Loucy (cell line): ENCODE results near the gene FARS2.

Experiments used
- H2AFZ ChIP-seq: fragments of 200-600 bp; sonication (generic); 2 replicates; pipeline ENCODE4 v1.6.0; 2016; ENCODE audit warnings: antibody characterized with exemption, mild to moderate bottlenecking, low read length, moderate library complexity
- H3F3A ChIP-seq: fragments of 200-600 bp; 2 replicates; pipeline ENCODE4 v1.6.0; 2016; ENCODE audit warnings: antibody characterized with exemption, low read depth, mild to moderate bottlenecking
- H3K27me3 ChIP-seq: fragments of 200-600 bp; sonication (generic); 2 replicates; pipeline ENCODE4 v1.6.1; 2014; ENCODE audit warnings: low read length, mild to moderate bottlenecking; ENCODE audit not compliant: insufficient read depth, poor library complexity, severe bottlenecking
- H3K36me3 ChIP-seq: fragments of 200-600 bp; sonication (generic); 2 replicates; pipeline ENCODE4 v1.6.1; 2016; ENCODE audit warnings: low read length; ENCODE audit not compliant: insufficient read depth
- H3K4me1 ChIP-seq: fragments of 200-600 bp; sonication (generic); 2 replicates; pipeline ENCODE4 v1.5.1; 2014; ENCODE audit warnings: low read length, mild to moderate bottlenecking; ENCODE audit not compliant: insufficient read depth, poor library complexity, severe bottlenecking
- H3K4me2 ChIP-seq: fragments of 200-600 bp; sonication (generic); 2 replicates; pipeline ENCODE4 v1.6.0; 2014; ENCODE audit warnings: antibody characterized with exemption, low read length, low read depth, mild to moderate bottlenecking; ENCODE audit not compliant: poor library complexity, severe bottlenecking
- H3K4me3 ChIP-seq: fragments of 200-600 bp; sonication (generic); 2 replicates; pipeline ENCODE4 v1.5.1; 2014; ENCODE audit warnings: low read length, mild to moderate bottlenecking, mixed read lengths; ENCODE audit not compliant: poor library complexity, severe bottlenecking
- H3K79me2 ChIP-seq: fragments of 200-600 bp; sonication (generic); 2 replicates; pipeline ENCODE4 v1.6.1; 2014; ENCODE audit warnings: low read length; ENCODE audit not compliant: insufficient read depth
- H3K9ac ChIP-seq: fragments of 200-600 bp; sonication (generic); 2 replicates; pipeline ENCODE4 v1.6.0; 2014; ENCODE audit warnings: mild to moderate bottlenecking, low read depth, low read length, moderate library complexity; ENCODE audit not compliant: poor library complexity, severe bottlenecking
- H3K9me2 ChIP-seq: fragments of 200-600 bp; sonication (generic); replicated peaks from 2 replicates; pipeline ENCODE4 v1.6.1; 2016; ENCODE audit warnings: low read depth, low read length, mixed read lengths
- H3K9me3 ChIP-seq: fragments of 200-600 bp; sonication (generic); 2 replicates; pipeline ENCODE4 v1.6.1; 2014; ENCODE audit warnings: mild to moderate bottlenecking, antibody characterized with exemption, low read length, low read depth; ENCODE audit not compliant: insufficient read depth
- H4K20me1 ChIP-seq: fragments of 200-600 bp; sonication (generic); 2 replicates; pipeline ENCODE4 v1.6.0; 2014; ENCODE audit warnings: antibody characterized with exemption, low read length, mild to moderate bottlenecking; ENCODE audit not compliant: insufficient read depth, poor library complexity, severe bottlenecking
- CTCF ChIP-seq: fragments of 200-600 bp; sonication (generic); conservative IDR thresholded peaks from 2 replicates; pipeline ENCODE4 v1.5.1; 2014; ENCODE audit warnings: mild to moderate bottlenecking, antibody characterized with exemption, low read length
- EZH2phosphoT487 ChIP-seq: fragments of 200-600 bp; IDR thresholded peaks from 2 replicates; pipeline ENCODE4 v1.6.1; 2018; ENCODE audit warnings: antibody characterized with exemption, mild to moderate bottlenecking, moderate library complexity, borderline replicate concordance

The FARS2 gene

GRCh38 chr6:5219011-5219691 is 42.2 kb upstream of the FARS2 start:
- H3F3A ChIP-seq: no peaks in the 10 kb centered on the region
- no peaks in the 10 kb centered on the region for H4K20me1 ChIP-seq
- no peaks in the 10 kb centered on the region for H3K9me2 ChIP-seq
- no peak overlapping the region for H2AFZ ChIP-seq
- H3K9me3 ChIP-seq: no peaks in the 10 kb centered on the region
- no peaks in the 10 kb centered on the region for H3K79me2 ChIP-seq
- no peaks in the 10 kb centered on the region for H3K27me3 ChIP-seq
- no peak overlapping the region for H3K4me2 ChIP-seq
- TF ChIP-seq EZH2phosphoT487 (no peak), CTCF (no peak)
- peaks cover 8% of the 10 kb centered on the region for H3K4me1 ChIP-seq
- no peak overlapping the region for H3K4me3 ChIP-seq
- H3K9ac ChIP-seq: no peak overlapping the region
- no peaks in the 10 kb centered on the region; the same call in 1 of the 2 replicates for H3K36me3 ChIP-seq

- TF ChIP-seq CTCF: no peak
- Histone ChIP-seq H3K36me3 (no peaks in the 10 kb centered on the region; the same call in 1 of the 2 replicates), H3K9me3 (no peaks in the 10 kb centered on the region)
These were observed 40.9 kb upstream of the FARS2 start for GRCh38 chr6:5220443-5220842.

GRCh38 chr6:5223309-5223708 is 38.0 kb upstream of the FARS2 start:
- no peaks in the 10 kb centered on the region for H3K79me2 ChIP-seq
- H3K9me2 ChIP-seq: no peaks in the 10 kb centered on the region
- no peaks in the 10 kb centered on the region for H3K27me3 ChIP-seq
- no peaks in the 10 kb centered on the region for H3K4me1 ChIP-seq
- no peaks in the 10 kb centered on the region for H3K9me3 ChIP-seq
- H3K4me2 ChIP-seq: no peak overlapping the region
- no peak overlapping the region for H3K9ac ChIP-seq
- no peaks in the 10 kb centered on the region for H3K36me3 ChIP-seq
- no peak overlapping the region for H2AFZ ChIP-seq
- H4K20me1 ChIP-seq: no peaks in the 10 kb centered on the region
- H3F3A ChIP-seq: no peaks in the 10 kb centered on the region
- no peak overlapping the region for H3K4me3 ChIP-seq
- no peak for TF ChIP-seq EZH2phosphoT487
- TF ChIP-seq CTCF: no peak

More at GRCh38 chr6:5220443-5220842, 40.9 kb upstream of the FARS2 start:
- H3K79me2 ChIP-seq: no peaks in the 10 kb centered on the region
- no peaks in the 10 kb centered on the region for H3K27me3 ChIP-seq
- no peak overlapping the region for H2AFZ ChIP-seq
- H3K9ac ChIP-seq: no peak overlapping the region
- peaks cover 1% of the 10 kb centered on the region for H3K4me1 ChIP-seq
- H4K20me1 ChIP-seq: no peaks in the 10 kb centered on the region
- no peaks in the 10 kb centered on the region for H3F3A ChIP-seq
- no peak overlapping the region for H3K4me2 ChIP-seq
- H3K9me2 ChIP-seq: no peaks in the 10 kb centered on the region
- H3K4me3 ChIP-seq: no peak overlapping the region
